ENCODE measurements around the gene KDM2B. TPM values are rescaled to one million over a fixed set of nuclear protein-coding genes. Genes with fewer than 3 reads are reported as not detected.
"Not testable (repeated sequence)": the region's sequence is repeated elsewhere in the genome, so short reads cannot be mapped to it uniquely, and the experiment has no call there.

Gene KDM2B
- total RNA-seq, 1 experiment from 2014 or later = 49.3 TPM

DNA sequence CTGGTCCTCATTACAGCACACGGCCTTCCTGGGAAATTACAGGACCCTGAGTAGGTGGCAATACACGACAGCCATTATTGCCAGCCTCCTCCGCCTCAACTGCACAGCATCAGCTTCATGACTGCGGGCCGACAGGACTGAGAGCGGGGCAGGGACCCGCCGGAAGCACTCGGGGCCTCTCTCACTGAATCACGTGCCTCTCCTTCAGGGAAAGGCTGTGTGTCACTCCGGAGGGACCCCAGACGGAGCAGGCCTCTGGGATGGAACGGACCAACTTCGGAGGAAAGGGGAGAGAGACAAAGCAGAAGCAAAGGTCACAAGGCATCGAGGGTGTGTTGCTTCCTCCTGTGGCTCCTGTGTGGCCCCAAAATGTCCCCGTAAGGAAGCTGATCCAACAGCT, 90.9 kb downstream of the KDM2B start:
- TF ChIP-seq, protein P1, sequence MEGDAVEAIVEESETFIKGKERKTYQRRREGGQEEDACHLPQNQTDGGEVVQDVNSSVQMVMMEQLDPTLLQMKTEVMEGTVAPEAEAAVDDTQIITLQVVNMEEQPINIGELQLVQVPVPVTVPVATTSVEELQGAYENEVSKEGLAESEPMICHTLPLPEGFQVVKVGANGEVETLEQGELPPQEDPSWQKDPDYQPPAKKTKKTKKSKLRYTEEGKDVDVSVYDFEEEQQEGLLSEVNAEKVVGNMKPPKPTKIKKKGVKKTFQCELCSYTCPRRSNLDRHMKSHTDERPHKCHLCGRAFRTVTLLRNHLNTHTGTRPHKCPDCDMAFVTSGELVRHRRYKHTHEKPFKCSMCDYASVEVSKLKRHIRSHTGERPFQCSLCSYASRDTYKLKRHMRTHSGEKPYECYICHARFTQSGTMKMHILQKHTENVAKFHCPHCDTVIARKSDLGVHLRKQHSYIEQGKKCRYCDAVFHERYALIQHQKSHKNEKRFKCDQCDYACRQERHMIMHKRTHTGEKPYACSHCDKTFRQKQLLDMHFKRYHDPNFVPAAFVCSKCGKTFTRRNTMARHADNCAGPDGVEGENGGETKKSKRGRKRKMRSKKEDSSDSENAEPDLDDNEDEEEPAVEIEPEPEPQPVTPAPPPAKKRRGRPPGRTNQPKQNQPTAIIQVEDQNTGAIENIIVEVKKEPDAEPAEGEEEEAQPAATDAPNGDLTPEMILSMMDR (conservative IDR thresholded peaks at IDR 0.05; ENCODE audit: low read depth, low read length) = no peak
- no peak for TF ChIP-seq EZH2 (IDR thresholded peaks at IDR 0.05; ENCODE audit: borderline replicate concordance, low read depth, low read length, poor library complexity, severe bottlenecking)
- intact Hi-C loops (cut with micrococcal nuclease; ENCODE audit: unreplicated experiment) = no loop called here
- Histone ChIP-seq H3K36me3 (ENCODE audit: insufficient read depth, low read length, poor library complexity, severe bottlenecking) (no peaks in the 10 kb centered on the region), H3K9me3 (ENCODE audit: low read depth, low read length, poor library complexity, severe bottlenecking) (no peaks in the 10 kb centered on the region), H3K27ac (ENCODE audit: low read depth, low read length, poor library complexity, severe bottlenecking) (no peak overlapping the region), H3K4me1 (ENCODE audit: insufficient read depth, low read length, poor library complexity, severe bottlenecking) (no peaks in the 10 kb centered on the region), H3K4me3 (ENCODE audit: low read depth, low read length, poor library complexity, severe bottlenecking) (no peak overlapping the region), H3K27me3 (replicated peaks; ENCODE audit: insufficient read depth, low read depth, low read length, poor library complexity) (no peaks in the 10 kb centered on the region)
- BruUV-seq (replicated peaks) = no TSS peak
- CTCF ChIA-PET = interaction anchor here (0.5 kb wide), 1 partner anchor 195 kb away, joined by 7 read pairs; no protein-coding TSS in a partner anchor
- POLR2A ChIA-PET (ENCODE audit: low non-redundant PET) = no interaction called here
- no peak for DNase-seq (ENCODE audit: low spot score)

DNA sequence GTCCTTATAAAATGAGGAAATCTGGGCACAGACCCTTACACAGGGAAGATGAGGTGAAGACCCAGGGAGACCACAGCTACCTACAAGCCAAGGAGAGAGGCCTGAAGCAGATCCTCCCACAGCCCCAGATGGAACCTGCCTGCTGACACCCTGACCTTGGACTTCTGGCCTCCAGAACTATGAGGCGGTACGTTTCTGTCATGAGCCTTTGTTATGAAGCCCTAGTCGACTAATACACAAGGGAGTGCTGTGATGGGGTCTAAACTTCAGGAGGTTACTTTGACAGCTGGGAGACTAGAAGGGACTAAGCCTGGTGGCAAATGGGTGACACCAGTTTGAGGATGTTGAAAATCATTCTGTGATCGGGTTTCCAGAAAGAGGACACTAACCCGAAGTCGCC, 95.9 kb downstream of the KDM2B start:
- Histone ChIP-seq H3K4me3 (ENCODE audit: low read depth, low read length, poor library complexity, severe bottlenecking) (no peak overlapping the region), H3K9me3 (ENCODE audit: low read depth, low read length, poor library complexity, severe bottlenecking) (no peaks in the 10 kb centered on the region), H3K27ac (ENCODE audit: low read depth, low read length, poor library complexity, severe bottlenecking) (no peak overlapping the region), H3K27me3 (replicated peaks; ENCODE audit: insufficient read depth, low read depth, low read length, poor library complexity) (no peaks in the 10 kb centered on the region), H3K36me3 (ENCODE audit: insufficient read depth, low read length, poor library complexity, severe bottlenecking) (no peaks in the 10 kb centered on the region), H3K4me1 (ENCODE audit: insufficient read depth, low read length, poor library complexity, severe bottlenecking) (no peaks in the 10 kb centered on the region)
- no peak for TF ChIP-seq EZH2 (IDR thresholded peaks at IDR 0.05; ENCODE audit: borderline replicate concordance, low read depth, low read length, poor library complexity, severe bottlenecking)
- TF ChIP-seq, protein P1 (conservative IDR thresholded peaks at IDR 0.05; ENCODE audit: low read depth, low read length) = no peak
- no peak for DNase-seq (ENCODE audit: low spot score)
- POLR2A ChIA-PET (ENCODE audit: low non-redundant PET) = no interaction called here
- no TSS peak for BruUV-seq (replicated peaks)
- intact Hi-C loops (cut with micrococcal nuclease; ENCODE audit: unreplicated experiment) = no loop called here
- CTCF ChIA-PET = no interaction called here

DNA sequence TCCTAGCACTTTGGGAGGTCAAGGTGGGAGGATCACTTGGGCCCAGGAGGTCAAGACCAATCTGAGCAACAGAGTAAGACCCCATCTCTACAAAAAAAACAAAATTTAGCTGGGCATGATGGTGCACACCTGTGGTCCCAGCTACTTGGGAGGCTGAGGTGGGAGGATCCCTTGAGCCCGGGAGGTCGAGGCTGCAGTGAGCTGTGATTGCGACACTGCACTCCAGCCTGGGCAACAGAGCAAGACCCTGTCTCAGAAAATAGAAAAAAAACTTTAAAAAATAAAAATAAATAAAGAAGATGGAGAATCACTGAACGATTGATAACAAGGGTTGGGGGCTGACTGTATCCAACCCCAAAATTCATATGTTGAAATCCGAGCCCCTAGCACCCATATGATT, 96.3 kb downstream of the KDM2B start:
- POLR2A ChIA-PET (ENCODE audit: low non-redundant PET); H3K27ac ChIP-seq (ENCODE audit: low read depth, low read length, poor library complexity, severe bottlenecking); H3K36me3 ChIP-seq (ENCODE audit: insufficient read depth, low read length, poor library complexity, severe bottlenecking); intact Hi-C loops (cut with micrococcal nuclease; ENCODE audit: unreplicated experiment); H3K4me1 ChIP-seq (ENCODE audit: insufficient read depth, low read length, poor library complexity, severe bottlenecking); DNase-seq (ENCODE audit: low spot score); H3K9me3 ChIP-seq (ENCODE audit: low read depth, low read length, poor library complexity, severe bottlenecking); BruUV-seq (replicated peaks); H3K27me3 ChIP-seq (replicated peaks; ENCODE audit: insufficient read depth, low read depth, low read length, poor library complexity); CTCF ChIA-PET; H3K4me3 ChIP-seq (ENCODE audit: low read depth, low read length, poor library complexity, severe bottlenecking): not testable (repeated sequence)

DNA sequence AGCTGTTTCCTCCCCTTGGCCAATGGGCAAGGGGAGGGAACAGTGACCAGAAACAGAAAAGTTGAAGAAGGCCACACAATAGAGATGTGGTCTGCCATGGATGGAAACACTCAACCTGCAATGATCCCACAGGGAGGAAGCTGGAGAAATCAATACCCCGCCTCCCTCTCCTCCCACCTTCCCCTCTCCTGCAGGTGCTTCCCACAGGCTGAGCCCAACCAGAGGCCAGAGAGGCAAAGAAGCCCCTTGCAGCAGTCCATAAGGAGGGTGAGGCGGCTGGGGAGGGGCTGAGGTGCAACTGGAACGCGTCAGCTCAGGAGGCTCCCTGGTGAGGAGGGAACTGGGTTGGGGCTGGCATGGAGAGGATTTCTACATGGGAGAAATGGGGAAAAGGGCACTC, 96.9 kb downstream of the KDM2B start:
- Histone ChIP-seq H3K4me3 (ENCODE audit: low read depth, low read length, poor library complexity, severe bottlenecking) (no peak overlapping the region), H3K4me1 (ENCODE audit: insufficient read depth, low read length, poor library complexity, severe bottlenecking) (no peaks in the 10 kb centered on the region), H3K36me3 (ENCODE audit: insufficient read depth, low read length, poor library complexity, severe bottlenecking) (no peaks in the 10 kb centered on the region), H3K27me3 (replicated peaks; ENCODE audit: insufficient read depth, low read depth, low read length, poor library complexity) (no peaks in the 10 kb centered on the region), H3K27ac (ENCODE audit: low read depth, low read length, poor library complexity, severe bottlenecking) (no peak overlapping the region), H3K9me3 (ENCODE audit: low read depth, low read length, poor library complexity, severe bottlenecking) (no peaks in the 10 kb centered on the region)
- POLR2A ChIA-PET (ENCODE audit: low non-redundant PET) = no interaction called here
- BruUV-seq (replicated peaks) = no TSS peak
- no peak for DNase-seq (ENCODE audit: low spot score)
- TF ChIP-seq, protein P1 (conservative IDR thresholded peaks at IDR 0.05; ENCODE audit: low read depth, low read length) = no peak
- TF ChIP-seq EZH2 (IDR thresholded peaks at IDR 0.05; ENCODE audit: borderline replicate concordance, low read depth, low read length, poor library complexity, severe bottlenecking) = no peak
- intact Hi-C loops (cut with micrococcal nuclease; ENCODE audit: unreplicated experiment) = no loop called here
- CTCF ChIA-PET = no interaction called here
